OCI-LY1 (cell line): ENCODE measurements around the gene ERRFI1.
"Not testable (repeated sequence)": the region's sequence is repeated elsewhere in the genome, so short reads cannot be mapped to it uniquely, and the experiment has no call there.

ENCODE experiments used
- EZH2 ChIP-seq: fragments of 200-600 bp; sonication (generic), shearing (Covaris generic); IDR thresholded peaks from 2 replicates; pipeline ENCODE4 v1.8.0; 2017; ENCODE audit warnings: borderline replicate concordance, mixed run types, mild to moderate bottlenecking, antibody characterized with exemption, low read length, moderate library complexity, mixed read lengths
- TF ChIP-seq, protein P1 (sequence below): fragments of 200-600 bp; sonication (generic), shearing (Covaris generic); IDR thresholded peaks from 2 replicates; pipeline ENCODE4 v1.5.1; 2017; ENCODE audit warnings: mild to moderate bottlenecking, antibody characterized with exemption, low read length, moderate library complexity, mixed read lengths

DNA sequence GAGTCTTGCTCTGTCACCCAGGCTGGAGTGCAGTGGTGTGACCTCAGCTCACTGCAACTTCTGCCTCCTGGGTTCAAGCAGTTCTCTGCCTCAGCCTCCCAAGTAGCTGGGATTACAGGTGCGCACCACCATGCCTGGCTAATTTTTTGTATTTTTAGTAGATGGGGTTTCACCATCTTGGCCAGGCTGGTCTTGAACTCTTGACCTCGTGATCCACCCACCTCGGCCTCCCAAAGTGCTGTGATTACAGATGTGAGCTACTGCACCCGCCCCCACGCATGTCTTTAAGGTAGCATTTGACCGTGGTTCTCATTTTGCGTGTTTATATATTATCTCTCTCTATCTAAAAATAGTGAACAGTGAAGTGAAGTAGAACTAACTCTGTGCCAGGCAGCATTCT, 62.3 kb downstream of the ERRFI1 start:
- TF ChIP-seq, protein P1, sequence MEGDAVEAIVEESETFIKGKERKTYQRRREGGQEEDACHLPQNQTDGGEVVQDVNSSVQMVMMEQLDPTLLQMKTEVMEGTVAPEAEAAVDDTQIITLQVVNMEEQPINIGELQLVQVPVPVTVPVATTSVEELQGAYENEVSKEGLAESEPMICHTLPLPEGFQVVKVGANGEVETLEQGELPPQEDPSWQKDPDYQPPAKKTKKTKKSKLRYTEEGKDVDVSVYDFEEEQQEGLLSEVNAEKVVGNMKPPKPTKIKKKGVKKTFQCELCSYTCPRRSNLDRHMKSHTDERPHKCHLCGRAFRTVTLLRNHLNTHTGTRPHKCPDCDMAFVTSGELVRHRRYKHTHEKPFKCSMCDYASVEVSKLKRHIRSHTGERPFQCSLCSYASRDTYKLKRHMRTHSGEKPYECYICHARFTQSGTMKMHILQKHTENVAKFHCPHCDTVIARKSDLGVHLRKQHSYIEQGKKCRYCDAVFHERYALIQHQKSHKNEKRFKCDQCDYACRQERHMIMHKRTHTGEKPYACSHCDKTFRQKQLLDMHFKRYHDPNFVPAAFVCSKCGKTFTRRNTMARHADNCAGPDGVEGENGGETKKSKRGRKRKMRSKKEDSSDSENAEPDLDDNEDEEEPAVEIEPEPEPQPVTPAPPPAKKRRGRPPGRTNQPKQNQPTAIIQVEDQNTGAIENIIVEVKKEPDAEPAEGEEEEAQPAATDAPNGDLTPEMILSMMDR: not testable (repeated sequence)
- not testable (repeated sequence) for TF ChIP-seq EZH2
